HepG2 (cell line): Measurements from ENCODE around the gene JAGN1. TPM values are rescaled to one million over a fixed set of nuclear protein-coding genes. Genes with fewer than 3 reads are reported as not detected.
A peak's percentile ranks its signal among the peaks of the same experiment; 100 is the strongest.

Experiments used
- ELF1 ChIP-seq: sonication (generic); formaldehyde crosslinking; IDR thresholded peaks from 2 replicates; pipeline ENCODE4 v1.4.0; 2020; ENCODE audit warnings: missing genetic modification reagents
- GATAD2A ChIP-seq: IDR thresholded peaks from 2 replicates; pipeline ENCODE4 v1.6.1; 2016
- KLF9 ChIP-seq: IDR thresholded peaks from 2 replicates; pipeline ENCODE4 v1.6.1; 2016; ENCODE audit warnings: low read depth
- MED13 ChIP-seq: sonication (generic); formaldehyde crosslinking; IDR thresholded peaks from 2 replicates; pipeline ENCODE4 v1.5.0; 2020; ENCODE audit warnings: missing genetic modification reagents
- MED8 ChIP-seq: sonication (generic); formaldehyde crosslinking; IDR thresholded peaks from 2 replicates; pipeline ENCODE4 v1.8.1; 2023; ENCODE audit warnings: mild to moderate bottlenecking, missing genetic modification reagents; ENCODE audit not compliant: insufficient replicate concordance
- NCOR1 ChIP-seq: fragments of 200-600 bp; sonication (generic); IDR thresholded peaks from 2 replicates; pipeline ENCODE4 v1.7.0; 2017; ENCODE audit warnings: antibody characterized with exemption, low read length, borderline replicate concordance
- POLR2AphosphoS5 ChIP-seq: IDR thresholded peaks from 2 replicates; pipeline ENCODE4 v1.6.1; 2012; ENCODE audit warnings: low read depth, low read length
- PRDM4 ChIP-seq: sonication (generic); formaldehyde crosslinking; IDR thresholded peaks from 2 replicates; pipeline ENCODE4 v1.9.0; 2021; ENCODE audit warnings: missing genetic modification reagents, borderline replicate concordance
- RARA ChIP-seq: IDR thresholded peaks from 2 replicates; pipeline ENCODE4 v1.6.1; 2016; ENCODE audit warnings: missing genetic modification reagents, missing compliant biosample characterization
- RFXAP ChIP-seq: sonication (generic); formaldehyde crosslinking; IDR thresholded peaks from 2 replicates; pipeline ENCODE4 v1.4.0; 2020; ENCODE audit warnings: missing genetic modification reagents, borderline replicate concordance
- SALL1 ChIP-seq: sonication (generic); formaldehyde crosslinking; IDR thresholded peaks from 2 replicates; pipeline ENCODE4 v1.8.0; 2022; ENCODE audit warnings: mild to moderate bottlenecking, missing genetic modification reagents
- SALL2 ChIP-seq: sonication (generic); formaldehyde crosslinking; IDR thresholded peaks from 2 replicates; pipeline ENCODE4 v1.8.1; 2023; ENCODE audit warnings: mild to moderate bottlenecking, missing genetic modification reagents, inconsistent platforms
- SNRNP70 ChIP-seq: fragments of 200-400 bp; formaldehyde crosslinking; IDR thresholded peaks from 2 replicates; pipeline ENCODE4 v1.6.1; 2017; ENCODE audit warnings: mild to moderate bottlenecking, low read depth, low read length, moderate library complexity
- ZBTB38 ChIP-seq: sonication (generic); formaldehyde crosslinking; IDR thresholded peaks from 2 replicates; pipeline ENCODE4 v1.5.1; 2020; ENCODE audit warnings: mild to moderate bottlenecking, missing genetic modification reagents
- ZKSCAN8 ChIP-seq: IDR thresholded peaks from 2 replicates; pipeline ENCODE4 v1.6.1; 2016; ENCODE audit warnings: borderline replicate concordance, missing genetic modification reagents, missing compliant biosample characterization
- ZNF207 ChIP-seq: fragments of 450-650 bp; IDR thresholded peaks from 2 replicates; pipeline ENCODE4 v1.6.1; 2016; ENCODE audit warnings: antibody characterized with exemption, borderline replicate concordance
- ZNF362 ChIP-seq: sonication (generic); formaldehyde crosslinking; IDR thresholded peaks from 2 replicates; pipeline ENCODE4 v1.4.0; 2020; ENCODE audit warnings: missing genetic modification reagents, mild to moderate bottlenecking, borderline replicate concordance
- ZNF383 ChIP-seq: sonication (generic); formaldehyde crosslinking; IDR thresholded peaks from 2 replicates; pipeline ENCODE4 v1.4.0; 2020; ENCODE audit warnings: missing genetic modification reagents, mild to moderate bottlenecking, borderline replicate concordance
- ZNF430 ChIP-seq: sonication (generic); formaldehyde crosslinking; IDR thresholded peaks from 2 replicates; pipeline ENCODE4 v1.9.0; 2021; ENCODE audit warnings: mild to moderate bottlenecking, missing genetic modification reagents
- ZNF691 ChIP-seq: sonication (generic); formaldehyde crosslinking; IDR thresholded peaks from 2 replicates; pipeline ENCODE4 v1.4.0; 2020; ENCODE audit warnings: missing genetic modification reagents, low read depth, mild to moderate bottlenecking, borderline replicate concordance
- ZSCAN29 ChIP-seq: sonication (generic); formaldehyde crosslinking; conservative IDR thresholded peaks from 2 replicates; pipeline ENCODE4 v1.4.0; 2020; ENCODE audit warnings: mild to moderate bottlenecking, missing genetic modification reagents
- polyA plus RNA-seq, 8 experiments: library from polyadenylated mRNA; depleted of rRNA in 3 of 8; stranded (reverse) in 7 of 8; unstranded in 1 of 8; fragments of >200 nt; fragmentation: Illumina TruSeq in 4 of 8; extraction: Trizol in 4 of 8; gene quantifications; 2 replicates each; pipeline versions ENCODE4 v1.2.1 to v1.2.3, GENCODE V29; 2011 to 2016; ENCODE audit warnings: low read depth in 4 of 8, missing spikeins in 1 of 8, mixed read lengths in 1 of 8; ENCODE audit not compliant: insufficient read depth in 1 of 8
- total RNA-seq, 5 experiments: library from RNA; depleted of rRNA; stranded (reverse); fragments of >200 nt; fragmentation: Illumina TruSeq; extraction: Trizol; gene quantifications; 2 replicates each; pipeline ENCODE4 v1.2.3, GENCODE V29; 2016; ENCODE audit warnings: low read depth in 1 of 5
- TF ChIP-seq, protein P1 (sequence below): sonication (generic); formaldehyde crosslinking; IDR thresholded peaks from 2 replicates; pipeline ENCODE4 v1.4.0; 2020; ENCODE audit warnings: missing genetic modification reagents

JAGN1 gene
- total and polyA plus RNA-seq, 2 of the 13 experiments (the other 11 are each of a cell fraction or from before 2014, with no cell fraction given): 49.9 to 50.9 TPM

DNA sequence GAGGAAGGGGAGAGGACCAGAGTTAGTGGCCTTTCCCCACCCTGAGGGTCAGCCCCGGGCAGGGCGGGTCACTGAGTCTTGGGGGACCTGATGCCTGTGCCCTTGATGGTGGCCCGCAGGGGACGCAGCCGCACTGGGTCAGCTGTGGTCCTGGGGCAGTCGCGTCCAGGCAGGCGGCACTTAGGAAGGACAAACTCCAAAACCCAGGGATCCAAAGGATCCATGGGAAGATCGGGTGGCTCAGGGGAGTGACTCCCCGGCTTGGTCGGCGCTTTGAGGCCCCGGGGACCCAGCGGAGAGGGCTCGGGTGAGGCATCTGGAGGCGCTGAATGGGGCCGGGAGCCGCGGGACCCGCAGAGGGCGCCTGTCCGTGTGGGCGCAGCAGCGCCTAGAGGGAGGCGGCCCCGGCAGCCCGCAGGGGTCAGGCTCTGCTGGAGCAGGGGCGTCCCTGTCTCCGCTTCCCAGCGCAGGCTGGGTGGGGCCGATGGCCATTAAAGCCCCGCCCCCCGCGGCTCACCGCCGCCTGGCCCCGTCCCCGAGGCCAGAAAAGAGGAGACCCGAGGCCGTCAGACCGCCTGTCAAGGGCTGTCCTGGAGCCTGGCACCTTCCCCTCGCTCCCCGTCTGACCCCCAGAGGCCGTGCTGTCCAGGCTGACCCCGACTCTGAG, 27.9 kb upstream of the JAGN1 start (continued):
- TF ChIP-seq ZSCAN29 (no peak), SALL2 (CRISPR knock-in tag) (peak; percentile 64; the same call in 1 of the 2 replicates), SNRNP70 (no peak), ZNF691 (CRISPR knock-in tag) (peak; percentile 61; the same call in 1 of the 2 replicates), ZKSCAN8 (peak; percentile 38; the same call in 1 of the 2 replicates), ZBTB38 (peak; percentile 81; the same call in 1 of the 2 replicates), SALL1 (CRISPR knock-in tag) (peak; percentile 73), RARA (CRISPR knock-in tag) (peak; percentile 51; the same call in 1 of the 2 replicates), ZNF430 (CRISPR knock-in tag) (peak; percentile 47; the same call in 1 of the 2 replicates), KLF9 (CRISPR knock-in tag) (0 out of 2 replicates have a peak, but pooled peaks have one; percentile 12), RFXAP (CRISPR knock-in tag) (peak; percentile 65; the same call in 1 of the 2 replicates), ZNF362 (CRISPR knock-in tag) (peak; percentile 55; the same call in 1 of the 2 replicates), MED8 (no peak), ZNF383 (CRISPR knock-in tag) (no peak), POLR2AphosphoS5 (peak; percentile 43; the same call in 1 of the 2 replicates), ZNF207 (no peak), PRDM4 (CRISPR knock-in tag) (no peak), ELF1 (no peak), GATAD2A (CRISPR knock-in tag) (peak; percentile 55; the same call in 1 of the 2 replicates), MED13 (CRISPR knock-in tag) (no peak), NCOR1 (no peak)
- TF ChIP-seq, protein P1, sequence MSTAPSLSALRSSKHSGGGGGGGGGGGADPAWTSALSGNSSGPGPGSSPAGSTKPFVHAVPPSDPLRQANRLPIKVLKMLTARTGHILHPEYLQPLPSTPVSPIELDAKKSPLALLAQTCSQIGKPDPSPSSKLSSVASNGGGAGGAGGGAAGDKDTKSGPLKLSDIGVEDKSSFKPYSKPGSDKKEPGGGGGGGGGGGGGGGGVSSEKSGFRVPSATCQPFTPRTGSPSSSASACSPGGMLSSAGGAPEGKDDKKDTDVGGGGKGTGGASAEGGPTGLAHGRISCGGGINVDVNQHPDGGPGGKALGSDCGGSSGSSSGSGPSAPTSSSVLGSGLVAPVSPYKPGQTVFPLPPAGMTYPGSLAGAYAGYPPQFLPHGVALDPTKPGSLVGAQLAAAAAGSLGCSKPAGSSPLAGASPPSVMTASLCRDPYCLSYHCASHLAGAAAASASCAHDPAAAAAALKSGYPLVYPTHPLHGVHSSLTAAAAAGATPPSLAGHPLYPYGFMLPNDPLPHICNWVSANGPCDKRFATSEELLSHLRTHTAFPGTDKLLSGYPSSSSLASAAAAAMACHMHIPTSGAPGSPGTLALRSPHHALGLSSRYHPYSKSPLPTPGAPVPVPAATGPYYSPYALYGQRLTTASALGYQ (CRISPR knock-in tag): 0 out of 2 replicates have a peak, but pooled peaks have one; percentile 32
- TF ChIP-seq, all 625 proteins: peak for 175
